ENCODE results near the gene GNPNAT1. TPM values are rescaled to one million over a fixed set of nuclear protein-coding genes. Genes with fewer than 3 reads are reported as not detected.

The GNPNAT1 gene
- total and polyA plus RNA-seq, 2 of the 8 experiments (the other 6 are each of a cell fraction or from before 2014, with no cell fraction given), result 25.5 to 54.1 TPM

Small RNA genes lying within 50 kb of the gene (small RNA-seq; reads per million reads assigned to genes)
- not detected for gene AL139317.2 (ENCODE audit: insufficient read depth)

Other genes with a start within 250 kb of the GNPNAT1 start
- gene TXNDC16, start 239.1 kb downstream of the GNPNAT1 start, total RNA-seq (2021; fragmentation: NEBNext Ultra II Directional; extraction: Animal tissue kit (Norgen Biotek cat#: 25700)), result 14.3 and 15.3 TPM in 2 replicates
- 3.2 and 6.7 TPM in 2 replicates for gene TXNDC16, start 239.1 kb downstream of the GNPNAT1 start, polyA plus RNA-seq (2011; rRNA removed)
- 3.2 and 4.3 TPM in 2 replicates for gene GPR137C, start 238.8 kb downstream of the GNPNAT1 start, total RNA-seq (2021; fragmentation: NEBNext Ultra II Directional; extraction: Animal tissue kit (Norgen Biotek cat#: 25700))
- 1.7 and 2.7 TPM in 2 replicates for gene GPR137C, start 238.8 kb downstream of the GNPNAT1 start, polyA plus RNA-seq (2011; rRNA removed)
- 36.5 and 42.0 TPM in 2 replicates for gene ERO1A, start 96.0 kb downstream of the GNPNAT1 start, total RNA-seq (2021; fragmentation: NEBNext Ultra II Directional; extraction: Animal tissue kit (Norgen Biotek cat#: 25700))
- 10.9 and 15.7 TPM in 2 replicates for gene ERO1A, start 96.0 kb downstream of the GNPNAT1 start, polyA plus RNA-seq (2011; rRNA removed)
- 103 and 107 TPM in 2 replicates for gene PSMC6, start 84.4 kb downstream of the GNPNAT1 start, total RNA-seq (2021; fragmentation: NEBNext Ultra II Directional; extraction: Animal tissue kit (Norgen Biotek cat#: 25700))
- 21.9 and 45.1 TPM in 2 replicates for gene PSMC6, start 84.4 kb downstream of the GNPNAT1 start, polyA plus RNA-seq (2011; rRNA removed)
- 26.6 and 29.0 TPM in 2 replicates for gene STYX, start 61.4 kb downstream of the GNPNAT1 start, total RNA-seq (2021; fragmentation: NEBNext Ultra II Directional; extraction: Animal tissue kit (Norgen Biotek cat#: 25700))
- gene STYX, start 61.4 kb downstream of the GNPNAT1 start, polyA plus RNA-seq (2011; rRNA removed), result 5.6 and 8.3 TPM in 2 replicates
- gene FERMT2, start 159.4 kb upstream of the GNPNAT1 start, total RNA-seq (2021; fragmentation: NEBNext Ultra II Directional; extraction: Animal tissue kit (Norgen Biotek cat#: 25700)), result 120 and 142 TPM in 2 replicates
- 51.4 and 53.3 TPM in 2 replicates for gene FERMT2, start 159.4 kb upstream of the GNPNAT1 start, polyA plus RNA-seq (2011; rRNA removed)

Measured in H1 (cell line).